GM23338 (cell line): Measurements from ENCODE around the gene GHSR. TPM values are rescaled to one million over a fixed set of nuclear protein-coding genes. Genes with fewer than 3 reads are reported as not detected.

Experiments
- ATAC-seq: fragments of 200-7000 bp; cut with Tn5 transposase; 3 replicates; pipeline ENCODE4 v1.9.1; 2020
- DNase-seq: peaks from one replicate; pipeline ENCODE4 v3.0.0-alpha.2; 2015; ENCODE audit warnings: low spot score
- H2AFZ ChIP-seq: fragments of 200-600 bp; sonication (generic); 2 replicates; pipeline ENCODE4 v1.8.0; 2016; ENCODE audit warnings: antibody characterized with exemption, mild to moderate bottlenecking, moderate library complexity
- H3F3A ChIP-seq: fragments of 200-600 bp; sonication (generic); replicated peaks from 2 replicates; pipeline ENCODE4 v1.8.0; 2017; ENCODE audit warnings: antibody characterized with exemption, mixed run types, low read depth
- H3K27ac ChIP-seq: fragments of 200-600 bp; sonication (generic); 2 replicates; pipeline ENCODE4 v1.6.1; 2016; ENCODE audit warnings: low read depth
- H3K27me3 ChIP-seq: fragments of 200-600 bp; sonication (generic); 2 replicates; pipeline ENCODE4 v1.8.0; 2016; ENCODE audit warnings: mild to moderate bottlenecking, mixed run types, moderate library complexity; ENCODE audit not compliant: insufficient read depth
- H3K36me3 ChIP-seq: fragments of 200-600 bp; sonication (generic); 2 replicates; pipeline ENCODE4 v1.8.0; 2016; ENCODE audit warnings: mild to moderate bottlenecking; ENCODE audit not compliant: insufficient read depth
- H3K4me1 ChIP-seq: fragments of 200-600 bp; sonication (generic); 2 replicates; pipeline ENCODE4 v1.8.0; 2016; ENCODE audit warnings: mild to moderate bottlenecking, moderate library complexity; ENCODE audit not compliant: insufficient read depth
- H3K4me2 ChIP-seq: fragments of 200-600 bp; sonication (generic); 2 replicates; pipeline ENCODE4 v1.7.1; 2017; ENCODE audit warnings: mixed run types
- H3K4me3 ChIP-seq: fragments of 200-600 bp; sonication (generic); 2 replicates; pipeline ENCODE4 v1.6.1; 2016; ENCODE audit warnings: mixed run types
- H3K79me2 ChIP-seq: fragments of 200-600 bp; sonication (generic); replicated peaks from 2 replicates; pipeline ENCODE4 v1.8.0; 2017; ENCODE audit warnings: mild to moderate bottlenecking; ENCODE audit not compliant: insufficient read depth
- H3K9me2 ChIP-seq: fragments of 200-600 bp; sonication (generic); 2 replicates; pipeline ENCODE4 v1.8.0; 2017; ENCODE audit not compliant: insufficient read depth
- H4K20me1 ChIP-seq: fragments of 200-600 bp; sonication (generic); replicated peaks from 2 replicates; pipeline ENCODE4 v1.8.0; 2017; ENCODE audit warnings: mild to moderate bottlenecking; ENCODE audit not compliant: insufficient read depth
- H3K27ac Mint-ChIP-seq: 2 replicates; pipeline ENCODE4 v1.8.0; 2020; ENCODE audit warnings: inconsistent platforms, mild to moderate bottlenecking, moderate library complexity, mixed read lengths
- H3K27me3 Mint-ChIP-seq: 3 replicates; pipeline ENCODE4 v1.8.0; 2022; ENCODE audit warnings: low read depth, mild to moderate bottlenecking, moderate library complexity, mixed read lengths, inconsistent platforms; ENCODE audit not compliant: insufficient read depth, poor library complexity
- H3K36me3 Mint-ChIP-seq: 3 replicates; pipeline ENCODE4 v1.8.0; 2021; ENCODE audit warnings: low read depth, mild to moderate bottlenecking, inconsistent platforms, moderate library complexity, mixed read lengths
- H3K4me1 Mint-ChIP-seq: 3 replicates; pipeline ENCODE4 v1.8.0; 2020; ENCODE audit warnings: mild to moderate bottlenecking, inconsistent platforms, mixed read lengths
- H3K4me3 Mint-ChIP-seq: 3 replicates; pipeline ENCODE4 v1.8.0; 2021; ENCODE audit warnings: moderate library complexity, mild to moderate bottlenecking, inconsistent platforms, mixed read lengths
- H3K9me3 Mint-ChIP-seq: 3 replicates; pipeline ENCODE4 v1.8.0; 2020; ENCODE audit warnings: moderate library complexity, mild to moderate bottlenecking, inconsistent platforms, mixed read lengths
- CREB1 ChIP-seq: fragments of 250-450 bp; sonication (Bioruptor Pico); IDR thresholded peaks from 2 replicates; pipeline ENCODE4 v1.5.0; 2020; ENCODE audit warnings: low read depth, mild to moderate bottlenecking, moderate library complexity
- EZH2 ChIP-seq: fragments of 200-600 bp; sonication (generic); IDR thresholded peaks from one replicate; pipeline ENCODE4 v1.8.0; 2017; ENCODE audit warnings: antibody characterized with exemption, mild to moderate bottlenecking, low read depth; ENCODE audit not compliant: unreplicated experiment
- EZH2phosphoT487 ChIP-seq: fragments of 200-600 bp; sonication (generic); IDR thresholded peaks from one replicate; pipeline ENCODE4 v1.8.1; 2018; ENCODE audit warnings: antibody characterized with exemption; ENCODE audit not compliant: unreplicated experiment
- NANOG ChIP-seq: IDR thresholded peaks from 2 replicates; pipeline ENCODE4 v1.6.1; 2016; ENCODE audit warnings: antibody characterized with exemption, borderline replicate concordance
- POLR2AphosphoS5 ChIP-seq: IDR thresholded peaks from 2 replicates; pipeline ENCODE4 v1.6.1; 2016; ENCODE audit warnings: antibody characterized with exemption, low read depth
- STAT1 ChIP-seq: IDR thresholded peaks from one replicate; pipeline ENCODE4 v1.6.1; 2016; ENCODE audit warnings: antibody characterized with exemption; ENCODE audit not compliant: unreplicated experiment
- ZNF114 ChIP-seq: fragments of 250-450 bp; sonication (Bioruptor Pico); IDR thresholded peaks from 2 replicates; pipeline ENCODE4 v1.5.0; 2020; ENCODE audit warnings: mild to moderate bottlenecking, moderate library complexity
- ZNF331 ChIP-seq: fragments of 250-450 bp; sonication (Bioruptor Pico); IDR thresholded peaks from 2 replicates; pipeline ENCODE4 v1.5.0; 2020; ENCODE audit warnings: low read depth, mild to moderate bottlenecking, moderate library complexity
- polyA plus RNA-seq: library from polyadenylated mRNA; unstranded; fragments of >200 nt; fragmentation: Nextera tagmentation; extraction: Ambion mirVana; gene quantifications from 2 replicates; pipeline ENCODE4 v1.2.1, GENCODE V29; 2016
- total RNA-seq: library from RNA; depleted of rRNA; stranded (reverse); fragments of >200 nt; shearing (Covaris generic); gene quantifications from 2 replicates; pipeline ENCODE4 v1.2.3, GENCODE V29; 2014
- TF ChIP-seq, protein P1 (sequence below): fragments of 250-450 bp; sonication (Bioruptor Pico); IDR thresholded peaks from 2 replicates; pipeline ENCODE4 v1.5.0; 2020; ENCODE audit warnings: mild to moderate bottlenecking, moderate library complexity
- TF ChIP-seq, protein P2 (sequence below): IDR thresholded peaks from one replicate; pipeline ENCODE4 v1.6.1; 2018; ENCODE audit warnings: antibody characterized with exemption; ENCODE audit not compliant: unreplicated experiment
- TF ChIP-seq, protein P3 (sequence below), 2 experiments: fragments of 200-600 bp in 1 of 2; sonication (generic) in 1 of 2; conservative IDR thresholded peaks; 2 replicates each; pipeline versions ENCODE4 v1.5.1 to v1.6.1; 2016 to 2017; ENCODE audit warnings: antibody characterized with exemption in 2 of 2, low read depth in 2 of 2, mild to moderate bottlenecking in 2 of 2, moderate library complexity in 1 of 2
- TF ChIP-seq, protein P4 (sequence below): IDR thresholded peaks from 2 replicates; pipeline ENCODE4 v1.6.1; 2016; ENCODE audit warnings: antibody characterized with exemption

GHSR gene
- total and polyA plus RNA-seq, 2 experiments from 2014 or later, result not detected

DNA sequence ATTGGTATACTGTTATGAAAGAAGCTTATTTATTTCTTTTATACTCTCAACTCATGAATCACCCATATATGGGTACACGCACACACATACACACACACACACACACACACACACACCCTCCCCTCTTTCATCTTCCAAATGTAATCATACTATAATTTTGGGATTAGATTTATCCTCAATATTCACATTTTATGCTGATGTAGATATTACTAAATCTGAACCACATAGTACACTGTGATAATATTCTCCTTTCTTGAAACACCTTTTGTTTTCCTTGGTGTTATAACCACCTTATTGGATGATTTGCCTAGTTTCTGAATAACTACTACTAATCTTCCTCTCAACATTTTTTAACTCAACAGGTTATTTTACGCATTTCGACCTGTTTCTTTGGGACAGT, 8.1 kb upstream of the GHSR start:
- H3K36me3 ChIP-seq, result no peaks in the 10 kb centered on the region
- no peaks in the 10 kb centered on the region for H3K79me2 ChIP-seq
- H3K4me2 ChIP-seq, result no peak overlapping the region
- no peaks in the 10 kb centered on the region; the same call in 1 of the 2 replicates for H3K9me2 ChIP-seq
- H3K9me3 Mint-ChIP-seq, result no peaks in the 10 kb centered on the region
- H3K4me3 ChIP-seq, result no peak overlapping the region
- DNase-seq, result no peak
- H3K27me3 ChIP-seq, result peaks cover 4% of the 10 kb centered on the region; the same call in 1 of the 2 replicates
- H3K4me1 Mint-ChIP-seq, result no peaks in the 10 kb centered on the region
- ATAC-seq, result no peak
- no peaks in the 10 kb centered on the region for H4K20me1 ChIP-seq
- H3K4me3 Mint-ChIP-seq, result no peak overlapping the region
- H3K36me3 Mint-ChIP-seq, result no peaks in the 10 kb centered on the region
- no peak overlapping the region for H3K27ac ChIP-seq
- H3K27me3 Mint-ChIP-seq, result no peaks in the 10 kb centered on the region
- H3K4me1 ChIP-seq, result peaks cover 4% of the 10 kb centered on the region; the same call in 1 of the 2 replicates
- no peak overlapping the region for H3K27ac Mint-ChIP-seq
- H2AFZ ChIP-seq, result no peak overlapping the region
- H3F3A ChIP-seq, result no peaks in the 10 kb centered on the region
- TF ChIP-seq ZNF331 (CRISPR knock-in tag) (no peak), ZNF114 (CRISPR knock-in tag) (no peak), CREB1 (no peak), EZH2phosphoT487 (no peak), NANOG (no peak), POLR2AphosphoS5 (no peak), STAT1 (no peak), EZH2 (no peak)
- TF ChIP-seq, protein P1, sequence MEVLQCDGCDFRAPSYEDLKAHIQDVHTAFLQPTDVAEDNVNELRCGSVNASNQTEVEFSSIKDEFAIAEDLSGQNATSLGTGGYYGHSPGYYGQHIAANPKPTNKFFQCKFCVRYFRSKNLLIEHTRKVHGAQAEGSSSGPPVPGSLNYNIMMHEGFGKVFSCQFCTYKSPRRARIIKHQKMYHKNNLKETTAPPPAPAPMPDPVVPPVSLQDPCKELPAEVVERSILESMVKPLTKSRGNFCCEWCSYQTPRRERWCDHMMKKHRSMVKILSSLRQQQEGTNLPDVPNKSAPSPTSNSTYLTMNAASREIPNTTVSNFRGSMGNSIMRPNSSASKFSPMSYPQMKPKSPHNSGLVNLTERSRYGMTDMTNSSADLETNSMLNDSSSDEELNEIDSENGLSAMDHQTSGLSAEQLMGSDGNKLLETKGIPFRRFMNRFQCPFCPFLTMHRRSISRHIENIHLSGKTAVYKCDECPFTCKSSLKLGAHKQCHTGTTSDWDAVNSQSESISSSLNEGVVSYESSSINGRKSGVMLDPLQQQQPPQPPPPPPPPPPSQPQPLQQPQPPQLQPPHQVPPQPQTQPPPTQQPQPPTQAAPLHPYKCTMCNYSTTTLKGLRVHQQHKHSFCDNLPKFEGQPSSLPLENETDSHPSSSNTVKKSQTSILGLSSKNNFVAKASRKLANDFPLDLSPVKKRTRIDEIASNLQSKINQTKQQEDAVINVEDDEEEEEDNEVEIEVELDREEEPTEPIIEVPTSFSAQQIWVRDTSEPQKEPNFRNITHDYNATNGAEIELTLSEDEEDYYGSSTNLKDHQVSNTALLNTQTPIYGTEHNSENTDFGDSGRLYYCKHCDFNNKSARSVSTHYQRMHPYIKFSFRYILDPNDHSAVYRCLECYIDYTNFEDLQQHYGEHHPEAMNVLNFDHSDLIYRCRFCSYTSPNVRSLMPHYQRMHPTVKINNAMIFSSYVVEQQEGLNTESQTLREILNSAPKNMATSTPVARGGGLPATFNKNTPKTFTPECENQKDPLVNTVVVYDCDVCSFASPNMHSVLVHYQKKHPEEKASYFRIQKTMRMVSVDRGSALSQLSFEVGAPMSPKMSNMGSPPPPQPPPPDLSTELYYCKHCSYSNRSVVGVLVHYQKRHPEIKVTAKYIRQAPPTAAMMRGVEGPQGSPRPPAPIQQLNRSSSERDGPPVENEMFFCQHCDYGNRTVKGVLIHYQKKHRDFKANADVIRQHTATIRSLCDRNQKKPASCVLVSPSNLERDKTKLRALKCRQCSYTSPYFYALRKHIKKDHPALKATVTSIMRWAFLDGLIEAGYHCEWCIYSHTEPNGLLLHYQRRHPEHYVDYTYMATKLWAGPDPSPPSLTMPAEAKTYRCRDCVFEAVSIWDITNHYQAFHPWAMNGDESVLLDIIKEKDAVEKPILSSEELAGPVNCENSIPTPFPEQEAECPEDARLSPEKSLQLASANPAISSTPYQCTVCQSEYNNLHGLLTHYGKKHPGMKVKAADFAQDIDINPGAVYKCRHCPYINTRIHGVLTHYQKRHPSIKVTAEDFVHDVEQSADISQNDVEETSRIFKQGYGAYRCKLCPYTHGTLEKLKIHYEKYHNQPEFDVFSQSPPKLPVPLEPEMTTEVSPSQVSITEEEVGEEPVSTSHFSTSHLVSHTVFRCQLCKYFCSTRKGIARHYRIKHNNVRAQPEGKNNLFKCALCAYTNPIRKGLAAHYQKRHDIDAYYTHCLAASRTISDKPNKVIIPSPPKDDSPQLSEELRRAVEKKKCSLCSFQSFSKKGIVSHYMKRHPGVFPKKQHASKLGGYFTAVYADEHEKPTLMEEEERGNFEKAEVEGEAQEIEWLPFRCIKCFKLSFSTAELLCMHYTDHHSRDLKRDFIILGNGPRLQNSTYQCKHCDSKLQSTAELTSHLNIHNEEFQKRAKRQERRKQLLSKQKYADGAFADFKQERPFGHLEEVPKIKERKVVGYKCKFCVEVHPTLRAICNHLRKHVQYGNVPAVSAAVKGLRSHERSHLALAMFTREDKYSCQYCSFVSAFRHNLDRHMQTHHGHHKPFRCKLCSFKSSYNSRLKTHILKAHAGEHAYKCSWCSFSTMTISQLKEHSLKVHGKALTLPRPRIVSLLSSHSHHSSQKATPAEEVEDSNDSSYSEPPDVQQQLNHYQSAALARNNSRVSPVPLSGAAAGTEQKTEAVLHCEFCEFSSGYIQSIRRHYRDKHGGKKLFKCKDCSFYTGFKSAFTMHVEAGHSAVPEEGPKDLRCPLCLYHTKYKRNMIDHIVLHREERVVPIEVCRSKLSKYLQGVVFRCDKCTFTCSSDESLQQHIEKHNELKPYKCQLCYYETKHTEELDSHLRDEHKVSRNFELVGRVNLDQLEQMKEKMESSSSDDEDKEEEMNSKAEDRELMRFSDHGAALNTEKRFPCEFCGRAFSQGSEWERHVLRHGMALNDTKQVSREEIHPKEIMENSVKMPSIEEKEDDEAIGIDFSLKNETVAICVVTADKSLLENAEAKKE (CRISPR knock-in tag), result no peak
- TF ChIP-seq, protein P2, sequence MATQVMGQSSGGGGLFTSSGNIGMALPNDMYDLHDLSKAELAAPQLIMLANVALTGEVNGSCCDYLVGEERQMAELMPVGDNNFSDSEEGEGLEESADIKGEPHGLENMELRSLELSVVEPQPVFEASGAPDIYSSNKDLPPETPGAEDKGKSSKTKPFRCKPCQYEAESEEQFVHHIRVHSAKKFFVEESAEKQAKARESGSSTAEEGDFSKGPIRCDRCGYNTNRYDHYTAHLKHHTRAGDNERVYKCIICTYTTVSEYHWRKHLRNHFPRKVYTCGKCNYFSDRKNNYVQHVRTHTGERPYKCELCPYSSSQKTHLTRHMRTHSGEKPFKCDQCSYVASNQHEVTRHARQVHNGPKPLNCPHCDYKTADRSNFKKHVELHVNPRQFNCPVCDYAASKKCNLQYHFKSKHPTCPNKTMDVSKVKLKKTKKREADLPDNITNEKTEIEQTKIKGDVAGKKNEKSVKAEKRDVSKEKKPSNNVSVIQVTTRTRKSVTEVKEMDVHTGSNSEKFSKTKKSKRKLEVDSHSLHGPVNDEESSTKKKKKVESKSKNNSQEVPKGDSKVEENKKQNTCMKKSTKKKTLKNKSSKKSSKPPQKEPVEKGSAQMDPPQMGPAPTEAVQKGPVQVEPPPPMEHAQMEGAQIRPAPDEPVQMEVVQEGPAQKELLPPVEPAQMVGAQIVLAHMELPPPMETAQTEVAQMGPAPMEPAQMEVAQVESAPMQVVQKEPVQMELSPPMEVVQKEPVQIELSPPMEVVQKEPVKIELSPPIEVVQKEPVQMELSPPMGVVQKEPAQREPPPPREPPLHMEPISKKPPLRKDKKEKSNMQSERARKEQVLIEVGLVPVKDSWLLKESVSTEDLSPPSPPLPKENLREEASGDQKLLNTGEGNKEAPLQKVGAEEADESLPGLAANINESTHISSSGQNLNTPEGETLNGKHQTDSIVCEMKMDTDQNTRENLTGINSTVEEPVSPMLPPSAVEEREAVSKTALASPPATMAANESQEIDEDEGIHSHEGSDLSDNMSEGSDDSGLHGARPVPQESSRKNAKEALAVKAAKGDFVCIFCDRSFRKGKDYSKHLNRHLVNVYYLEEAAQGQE, result no peak
- TF ChIP-seq, protein P3, sequence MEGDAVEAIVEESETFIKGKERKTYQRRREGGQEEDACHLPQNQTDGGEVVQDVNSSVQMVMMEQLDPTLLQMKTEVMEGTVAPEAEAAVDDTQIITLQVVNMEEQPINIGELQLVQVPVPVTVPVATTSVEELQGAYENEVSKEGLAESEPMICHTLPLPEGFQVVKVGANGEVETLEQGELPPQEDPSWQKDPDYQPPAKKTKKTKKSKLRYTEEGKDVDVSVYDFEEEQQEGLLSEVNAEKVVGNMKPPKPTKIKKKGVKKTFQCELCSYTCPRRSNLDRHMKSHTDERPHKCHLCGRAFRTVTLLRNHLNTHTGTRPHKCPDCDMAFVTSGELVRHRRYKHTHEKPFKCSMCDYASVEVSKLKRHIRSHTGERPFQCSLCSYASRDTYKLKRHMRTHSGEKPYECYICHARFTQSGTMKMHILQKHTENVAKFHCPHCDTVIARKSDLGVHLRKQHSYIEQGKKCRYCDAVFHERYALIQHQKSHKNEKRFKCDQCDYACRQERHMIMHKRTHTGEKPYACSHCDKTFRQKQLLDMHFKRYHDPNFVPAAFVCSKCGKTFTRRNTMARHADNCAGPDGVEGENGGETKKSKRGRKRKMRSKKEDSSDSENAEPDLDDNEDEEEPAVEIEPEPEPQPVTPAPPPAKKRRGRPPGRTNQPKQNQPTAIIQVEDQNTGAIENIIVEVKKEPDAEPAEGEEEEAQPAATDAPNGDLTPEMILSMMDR (conservative IDR thresholded peaks at IDR 0.05; ENCODE audit: low read depth in 2 of 2), result no peak
- TF ChIP-seq, protein P4, sequence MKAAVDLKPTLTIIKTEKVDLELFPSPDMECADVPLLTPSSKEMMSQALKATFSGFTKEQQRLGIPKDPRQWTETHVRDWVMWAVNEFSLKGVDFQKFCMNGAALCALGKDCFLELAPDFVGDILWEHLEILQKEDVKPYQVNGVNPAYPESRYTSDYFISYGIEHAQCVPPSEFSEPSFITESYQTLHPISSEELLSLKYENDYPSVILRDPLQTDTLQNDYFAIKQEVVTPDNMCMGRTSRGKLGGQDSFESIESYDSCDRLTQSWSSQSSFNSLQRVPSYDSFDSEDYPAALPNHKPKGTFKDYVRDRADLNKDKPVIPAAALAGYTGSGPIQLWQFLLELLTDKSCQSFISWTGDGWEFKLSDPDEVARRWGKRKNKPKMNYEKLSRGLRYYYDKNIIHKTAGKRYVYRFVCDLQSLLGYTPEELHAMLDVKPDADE, result no peak
